Body of pancreas (tissue), 4 donors: Measurements from ENCODE around the gene EPB41L3. TPM values are rescaled to one million over a fixed set of nuclear protein-coding genes. Genes with fewer than 3 reads are reported as not detected.
"Not testable (repeated sequence)": the region's sequence is repeated elsewhere in the genome, so short reads cannot be mapped to it uniquely, and the experiment has no call there.

Source experiments
- ATAC-seq: fragments of 150-250 bp; one replicate; pipeline ENCODE4 v1.9.1; 2016
- DNase-seq, 4 donors: peaks; one replicate each; pipeline ENCODE4 v3.0.0-alpha.2; 2019
- H3K27ac ChIP-seq, 4 donors: fragments of 200-600 bp; sonication (generic); 1 replicate in 3 of 4; 2 replicates in 1 of 4; pipeline versions ENCODE4 v1.5.1 to v1.6.1; 2016 to 2019; ENCODE audit warnings: mild to moderate bottlenecking in 1 of 4, mixed read lengths in 1 of 4, moderate library complexity in 1 of 4
- H3K27me3 ChIP-seq, 2 donors: fragments of 200-600 bp; sonication (generic); one replicate each; pipeline ENCODE4 v1.6.0; 2016; ENCODE audit warnings: mild to moderate bottlenecking in 1 of 2
- H3K36me3 ChIP-seq, 2 donors: fragments of 200-600 bp; sonication (generic); replicated peaks in 1 of 2; 2 replicates each; pipeline ENCODE4 v1.5.1; 2016; ENCODE audit warnings: low read depth in 2 of 2; ENCODE audit not compliant: insufficient read depth in 1 of 2
- H3K4me1 ChIP-seq: fragments of 200-600 bp; sonication (generic); one replicate; pipeline ENCODE4 v1.6.0; 2016
- H3K4me3 ChIP-seq, 2 donors: fragments of 200-600 bp; sonication (generic); 1 replicate in 1 of 2; 2 replicates in 1 of 2; pipeline ENCODE4 v1.5.1; 2016 to 2019
- H3K9me3 ChIP-seq, 3 donors: fragments of 200-600 bp; sonication (generic); 1 replicate in 2 of 3; 2 replicates in 1 of 3; pipeline ENCODE4 v1.5.1; 2016
- POLR2A ChIP-seq, 3 donors: fragments of 450-650 bp; IDR thresholded peaks; one replicate each; pipeline ENCODE4 v1.6.1; 2016; ENCODE audit warnings: antibody characterized with exemption in 3 of 3, mild to moderate bottlenecking in 2 of 3
- WGBS, 2 donors: methylation state at CpG; one replicate each; pipeline ENCODE4 v1.1.5; 2017; 5-methylcytosine and 5-hydroxymethylcytosine counted together
- intact Hi-C: fragments of 100-400 bp; cut with DNase I; formaldehyde crosslinking; loops from one replicate; pipeline ENCODE4 v1.15.1; 2023
- total RNA-seq, 2 donors: library from RNA; depleted of rRNA; stranded (reverse); fragments of >200 nt; gene quantifications; one replicate each; pipeline ENCODE4 v1.1.0, GENCODE V29; 2016
- TF ChIP-seq, protein P1 (sequence below), 7 experiments: fragments of 450-650 bp in 4 of 7; fragments of 200-600 bp in 3 of 7; sonication (generic) in 3 of 7; IDR thresholded peaks; one replicate each; pipeline ENCODE4 v1.5.1; 2016 to 2019; ENCODE audit warnings: antibody characterized with exemption in 7 of 7

The EPB41L3 gene
- total RNA-seq, 2 donors from 2014 or later: 22.1 to 25.1 TPM

DNA sequence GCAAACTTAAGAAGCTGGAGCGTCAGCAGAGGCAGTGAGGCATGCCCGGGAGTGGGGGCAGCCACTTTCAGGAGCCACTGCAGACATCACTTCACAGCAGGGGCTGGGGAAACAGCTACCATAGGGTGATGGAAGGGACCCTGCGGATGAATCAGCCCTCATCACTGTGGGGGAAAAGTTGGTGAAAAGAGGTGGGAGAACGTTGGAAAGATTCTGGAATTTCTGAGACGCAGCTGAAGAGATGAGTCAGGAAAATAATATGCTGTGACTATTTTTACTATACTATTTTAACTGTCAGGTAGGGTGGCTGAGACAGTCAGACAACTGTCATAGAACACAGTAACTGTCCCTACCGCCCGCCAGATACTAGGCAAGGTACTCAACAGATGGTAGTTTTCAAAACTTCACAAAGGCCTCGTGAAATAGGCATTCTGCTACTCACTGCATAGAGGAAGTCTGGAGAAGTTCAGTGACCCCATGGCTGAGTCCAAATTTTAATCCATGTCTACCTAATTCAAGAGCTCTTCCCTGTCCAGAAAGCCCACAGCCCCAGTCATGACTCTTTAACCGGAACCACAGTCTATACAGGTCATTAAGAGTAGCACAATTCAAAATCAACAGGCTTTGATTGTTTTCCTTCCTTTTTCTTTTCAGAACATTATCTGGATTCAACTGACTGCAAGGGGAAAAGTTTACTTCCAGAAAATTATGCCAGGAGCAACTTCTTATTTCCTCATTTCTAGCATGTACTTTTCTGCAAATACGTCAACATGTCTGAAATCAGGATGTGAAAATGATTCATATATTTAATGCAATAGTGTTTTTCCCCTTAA, 39.3 kb upstream of the EPB41L3 start:
- no peaks in the 10 kb centered on the region for H3K9me3 ChIP-seq
- no peaks in the 10 kb centered on the region for H3K4me1 ChIP-seq
- intact Hi-C loops: no loop called here
- 59 to 76% methylated on average over 10 of the region's 10 CpGs for WGBS, 2 donors
- peak overlapping the region in 1 of 4 donors; percentile 25 for H3K27ac ChIP-seq
- peak in 1 of 4 donors; percentile 45 for DNase-seq
- ATAC-seq: no peak
- TF ChIP-seq POLR2A (IDR thresholded peaks at IDR 0.05): no peak
- TF ChIP-seq, protein P1, sequence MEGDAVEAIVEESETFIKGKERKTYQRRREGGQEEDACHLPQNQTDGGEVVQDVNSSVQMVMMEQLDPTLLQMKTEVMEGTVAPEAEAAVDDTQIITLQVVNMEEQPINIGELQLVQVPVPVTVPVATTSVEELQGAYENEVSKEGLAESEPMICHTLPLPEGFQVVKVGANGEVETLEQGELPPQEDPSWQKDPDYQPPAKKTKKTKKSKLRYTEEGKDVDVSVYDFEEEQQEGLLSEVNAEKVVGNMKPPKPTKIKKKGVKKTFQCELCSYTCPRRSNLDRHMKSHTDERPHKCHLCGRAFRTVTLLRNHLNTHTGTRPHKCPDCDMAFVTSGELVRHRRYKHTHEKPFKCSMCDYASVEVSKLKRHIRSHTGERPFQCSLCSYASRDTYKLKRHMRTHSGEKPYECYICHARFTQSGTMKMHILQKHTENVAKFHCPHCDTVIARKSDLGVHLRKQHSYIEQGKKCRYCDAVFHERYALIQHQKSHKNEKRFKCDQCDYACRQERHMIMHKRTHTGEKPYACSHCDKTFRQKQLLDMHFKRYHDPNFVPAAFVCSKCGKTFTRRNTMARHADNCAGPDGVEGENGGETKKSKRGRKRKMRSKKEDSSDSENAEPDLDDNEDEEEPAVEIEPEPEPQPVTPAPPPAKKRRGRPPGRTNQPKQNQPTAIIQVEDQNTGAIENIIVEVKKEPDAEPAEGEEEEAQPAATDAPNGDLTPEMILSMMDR (IDR thresholded peaks at IDR 0.05): no peak
- no peaks in the 10 kb centered on the region for H3K36me3 ChIP-seq
- H3K27me3 ChIP-seq: no peaks in the 10 kb centered on the region
- H3K4me3 ChIP-seq: no peak overlapping the region

DNA sequence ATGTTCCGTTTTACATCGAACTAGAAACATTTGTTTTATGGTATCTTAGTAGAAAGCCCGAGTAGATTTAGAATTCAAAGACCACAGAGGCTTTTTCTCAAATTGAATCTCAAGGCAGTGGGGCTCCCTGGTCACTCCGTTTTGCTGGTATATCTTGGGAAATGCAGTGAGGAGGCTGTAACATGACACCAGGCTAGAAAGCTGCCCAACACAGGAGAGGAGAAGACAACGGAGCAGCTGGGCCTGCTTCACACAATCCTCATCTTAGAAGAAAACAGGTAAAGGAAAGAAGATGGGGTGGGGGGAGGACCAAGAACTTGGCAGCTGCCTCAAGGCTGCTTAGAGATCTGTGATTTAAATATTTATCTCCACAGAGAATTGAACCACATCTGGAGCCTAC, 38.3 kb upstream of the EPB41L3 start:
- WGBS, 2 donors: 34 to 38% methylated on average over 5 of the region's 5 CpGs
- H3K4me3 ChIP-seq: no peak overlapping the region
- H3K4me1 ChIP-seq: no peaks in the 10 kb centered on the region
- ATAC-seq: no peak
- no peaks in the 10 kb centered on the region for H3K36me3 ChIP-seq
- no peak for DNase-seq
- intact Hi-C loops: no loop called here
- no peaks in the 10 kb centered on the region for H3K27me3 ChIP-seq
- no peaks in the 10 kb centered on the region for H3K9me3 ChIP-seq
- no peak for TF ChIP-seq POLR2A (IDR thresholded peaks at IDR 0.05)
- TF ChIP-seq, protein P1 (IDR thresholded peaks at IDR 0.05): no peak
- H3K27ac ChIP-seq: no peak overlapping the region

DNA sequence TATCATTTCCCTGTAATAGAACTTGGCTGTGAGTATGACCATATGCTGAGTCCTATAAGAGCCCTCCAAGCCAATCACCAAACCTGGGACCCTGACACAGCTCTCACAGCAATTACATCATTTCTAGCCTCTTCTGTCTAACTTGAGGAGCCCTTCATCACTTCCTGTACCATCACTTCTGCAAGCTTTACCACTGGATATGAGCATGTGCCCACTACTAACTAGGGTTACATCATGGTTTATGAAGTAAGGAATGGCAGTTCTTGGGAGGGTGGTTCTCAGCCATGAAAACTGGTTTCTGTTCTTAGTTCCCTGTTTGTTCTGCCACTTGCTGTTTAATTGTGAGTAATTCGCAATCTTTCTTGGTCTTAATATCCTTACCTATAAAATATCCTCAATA, 31.0 kb upstream of the EPB41L3 start:
- Histone ChIP-seq H3K27me3 (no peaks in the 10 kb centered on the region), H3K4me1 (no peaks in the 10 kb centered on the region), H3K4me3 (no peak overlapping the region), H3K36me3 (no peaks in the 10 kb centered on the region), H3K9me3 (no peaks in the 10 kb centered on the region), H3K27ac (no peak overlapping the region)
- TF ChIP-seq, protein P1 (IDR thresholded peaks at IDR 0.05): no peak
- TF ChIP-seq POLR2A (IDR thresholded peaks at IDR 0.05): no peak
- DNase-seq: no peak
- intact Hi-C loops: no loop called here
- WGBS, 2 donors: 76 to 96% methylated on average over 1 of the region's 1 CpG
- no peak for ATAC-seq

DNA sequence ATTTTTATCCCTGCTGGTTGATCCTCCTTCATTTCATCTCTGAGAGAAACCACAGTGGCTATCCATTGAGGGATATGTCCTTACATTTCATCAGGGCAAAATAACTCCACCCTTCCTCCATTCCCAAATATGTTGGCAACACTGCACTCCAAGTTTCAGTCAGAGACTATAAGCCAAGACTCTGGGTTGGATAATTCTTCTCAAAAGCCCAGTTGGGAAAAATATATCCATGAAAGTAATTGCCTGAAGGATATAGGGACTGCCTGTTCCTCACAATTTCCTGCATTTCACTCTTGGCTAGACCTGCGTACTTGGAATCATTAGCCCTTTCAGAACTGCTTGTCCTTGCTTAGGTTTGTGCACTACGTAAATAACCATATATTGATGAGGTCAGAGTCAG, 27.9 kb upstream of the EPB41L3 start:
- DNase-seq (no peak), ATAC-seq (no peak)
- intact Hi-C loops: no loop called here
- no peaks in the 10 kb centered on the region for H3K27me3 ChIP-seq
- H3K4me1 ChIP-seq: no peaks in the 10 kb centered on the region
- no peak overlapping the region for H3K27ac ChIP-seq
- 58 to 95% methylated on average over 2 of the region's 2 CpGs for WGBS, 2 donors
- H3K9me3 ChIP-seq: no peaks in the 10 kb centered on the region
- no peak overlapping the region for H3K4me3 ChIP-seq
- H3K36me3 ChIP-seq: no peaks in the 10 kb centered on the region
- TF ChIP-seq, protein P1 (IDR thresholded peaks at IDR 0.05): no peak
- TF ChIP-seq POLR2A (IDR thresholded peaks at IDR 0.05): no peak

DNA sequence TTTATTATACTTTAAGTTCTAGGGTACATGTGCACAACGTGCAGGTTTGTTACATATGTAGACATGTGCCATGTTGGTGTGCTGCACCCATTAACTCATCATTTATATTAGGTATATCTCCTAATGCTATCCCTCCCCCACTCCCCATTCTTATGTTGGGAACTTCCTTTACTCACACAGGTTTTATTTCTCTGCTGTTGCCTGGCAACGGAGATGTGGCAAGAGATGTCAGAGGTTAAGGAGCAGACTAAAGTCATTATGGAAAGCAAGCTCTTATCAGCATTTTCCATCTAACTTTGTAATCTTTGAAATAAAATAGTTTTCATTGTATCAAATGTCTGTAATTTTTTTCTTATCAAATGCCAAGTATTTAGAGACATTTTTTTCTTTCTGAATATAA, 26.8 kb upstream of the EPB41L3 start:
- peak; percentile 38 for ATAC-seq
- H3K36me3 ChIP-seq: not testable (repeated sequence)

More for the DNA sequence above, 26.8 kb upstream of the EPB41L3 start:
- intact Hi-C loops, H3K9me3 ChIP-seq, H3K4me1 ChIP-seq, H3K4me3 ChIP-seq, H3K27ac ChIP-seq, H3K27me3 ChIP-seq: not testable (repeated sequence)
- WGBS, 2 donors: 51 to 62% methylated on average over 2 of the region's 2 CpGs
- DNase-seq: peak in 3 of 4 donors; percentile 23 to 56 (median 29)
